ENCODE measurements around the gene CMTM2.
"Not testable (repeated sequence)": the region's sequence is repeated elsewhere in the genome, so short reads cannot be mapped to it uniquely, and the experiment has no call there.

The CMTM2 gene

GRCh38 chr16:66619534-66620428 is 40.5 kb downstream of the CMTM2 start:
- H3K27ac Mint-ChIP-seq (ENCODE audit: low read depth) = no peak overlapping the region
- H3K4me3 Mint-ChIP-seq = no peak overlapping the region
- H3K36me3 Mint-ChIP-seq (ENCODE audit: insufficient read depth) = peaks cover 3% of the 10 kb centered on the region
- no peak for DNase-seq (ENCODE audit: low spot score in 2 of 2)
- ATAC-seq (replicated peaks; ENCODE audit: extremely low read depth, poor library complexity, severe bottlenecking) = no peak
- no peaks in the 10 kb centered on the region for H3K27me3 Mint-ChIP-seq
- no peaks in the 10 kb centered on the region for H3K9me3 Mint-ChIP-seq
- no peaks in the 10 kb centered on the region for H3K4me1 Mint-ChIP-seq

DNA sequence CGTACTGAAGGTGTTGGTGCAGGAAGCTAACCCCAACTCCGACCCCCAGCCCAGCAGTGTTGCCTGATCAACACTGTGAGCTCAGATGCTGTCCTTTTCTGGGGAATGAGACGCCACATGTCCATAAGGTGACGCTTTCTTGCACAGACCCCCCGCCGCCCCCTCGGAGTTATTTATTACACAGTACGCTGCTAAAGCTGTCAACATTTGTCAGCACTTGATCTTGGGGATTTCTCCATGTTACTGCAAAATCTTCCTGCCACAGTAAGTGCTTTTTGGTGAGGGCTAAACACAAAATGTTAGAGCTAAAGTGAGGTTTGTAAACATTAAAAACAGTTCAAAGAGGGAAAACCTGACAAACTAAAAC is 41.1 kb downstream of the CMTM2 start:
- Mint-ChIP-seq H3K27ac (ENCODE audit: low read depth) (no peak overlapping the region), H3K4me3 (no peak overlapping the region), H3K4me1 (no peaks in the 10 kb centered on the region), H3K27me3 (no peaks in the 10 kb centered on the region), H3K9me3 (no peaks in the 10 kb centered on the region), H3K36me3 (ENCODE audit: insufficient read depth) (peaks cover 1% of the 10 kb centered on the region)
- ATAC-seq (replicated peaks; ENCODE audit: extremely low read depth, poor library complexity, severe bottlenecking) (no peak), DNase-seq (ENCODE audit: low spot score in 2 of 2) (no peak)

GRCh38 chr16:66621973-66622372 is 42.7 kb downstream of the CMTM2 start:
- DNase-seq (ENCODE audit: low spot score in 2 of 2) (no peak), ATAC-seq (replicated peaks; ENCODE audit: extremely low read depth, poor library complexity, severe bottlenecking) (no peak)
- Mint-ChIP-seq H3K27me3 (no peaks in the 10 kb centered on the region), H3K27ac (ENCODE audit: low read depth) (no peak overlapping the region), H3K4me3 (no peak overlapping the region), H3K9me3 (no peaks in the 10 kb centered on the region), H3K4me1 (no peaks in the 10 kb centered on the region), H3K36me3 (ENCODE audit: insufficient read depth) (no peaks in the 10 kb centered on the region)

DNA sequence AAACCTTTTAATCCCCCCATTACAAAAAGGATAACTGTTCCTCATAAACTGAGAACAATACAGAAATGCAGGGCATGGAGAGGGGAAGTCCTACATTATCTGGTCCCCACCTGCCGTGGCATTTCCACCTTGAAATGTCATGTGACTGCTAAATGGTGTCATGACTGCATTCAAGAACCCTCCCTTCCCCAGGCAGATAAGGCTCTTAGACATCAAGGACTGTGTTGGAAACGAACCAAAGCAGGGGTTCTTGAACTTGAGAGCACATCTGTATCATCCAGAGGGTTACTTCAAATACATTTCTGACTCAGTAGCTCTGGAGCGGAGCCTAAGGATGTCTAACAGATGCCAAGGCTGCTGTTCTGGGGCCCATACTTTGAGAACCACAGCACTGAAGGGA is 43.6 kb downstream of the CMTM2 start:
- DNase-seq (ENCODE audit: low spot score in 2 of 2) (no peak), ATAC-seq (replicated peaks; ENCODE audit: extremely low read depth, poor library complexity, severe bottlenecking) (no peak)
- no peaks in the 10 kb centered on the region for H3K4me1 Mint-ChIP-seq
- H3K9me3 Mint-ChIP-seq = no peaks in the 10 kb centered on the region
- no peaks in the 10 kb centered on the region for H3K27me3 Mint-ChIP-seq
- H3K36me3 Mint-ChIP-seq (ENCODE audit: insufficient read depth) = no peaks in the 10 kb centered on the region
- no peak overlapping the region for H3K27ac Mint-ChIP-seq (ENCODE audit: low read depth)
- H3K4me3 Mint-ChIP-seq = no peak overlapping the region

- H3K27me3 Mint-ChIP-seq = no peaks in the 10 kb centered on the region
- H3K4me3 Mint-ChIP-seq = no peak overlapping the region
- H3K36me3 Mint-ChIP-seq (ENCODE audit: insufficient read depth) = no peaks in the 10 kb centered on the region
- no peaks in the 10 kb centered on the region for H3K9me3 Mint-ChIP-seq
- ATAC-seq (replicated peaks; ENCODE audit: extremely low read depth, poor library complexity, severe bottlenecking) (no peak), DNase-seq (ENCODE audit: low spot score in 2 of 2) (no peak)
- H3K27ac Mint-ChIP-seq (ENCODE audit: low read depth) = no peak overlapping the region
- H3K4me1 Mint-ChIP-seq = no peaks in the 10 kb centered on the region
These were observed 44.5 kb downstream of the CMTM2 start for GRCh38 chr16:66623755-66624154.

- not testable (repeated sequence) for H3K4me1 Mint-ChIP-seq; H3K4me3 Mint-ChIP-seq; DNase-seq (ENCODE audit: low spot score in 2 of 2); H3K9me3 Mint-ChIP-seq; H3K36me3 Mint-ChIP-seq (ENCODE audit: insufficient read depth); H3K27ac Mint-ChIP-seq (ENCODE audit: low read depth); H3K27me3 Mint-ChIP-seq; ATAC-seq (replicated peaks; ENCODE audit: extremely low read depth, poor library complexity, severe bottlenecking)
These were observed 48.5 kb downstream of the CMTM2 start for GRCh38 chr16:66627611-66628378.

GRCh38 chr16:66629856-66630255 is 50.6 kb downstream of the CMTM2 start:
- DNase-seq (ENCODE audit: low spot score in 2 of 2) = no peak
- no peak overlapping the region for H3K4me3 Mint-ChIP-seq
- H3K4me1 Mint-ChIP-seq = no peaks in the 10 kb centered on the region
- H3K36me3 Mint-ChIP-seq (ENCODE audit: insufficient read depth) = peaks cover 2% of the 10 kb centered on the region
- no peak for ATAC-seq (replicated peaks; ENCODE audit: extremely low read depth, poor library complexity, severe bottlenecking)
- no peaks in the 10 kb centered on the region for H3K9me3 Mint-ChIP-seq
- H3K27me3 Mint-ChIP-seq = no peaks in the 10 kb centered on the region
- no peak overlapping the region for H3K27ac Mint-ChIP-seq (ENCODE audit: low read depth)

DNA sequence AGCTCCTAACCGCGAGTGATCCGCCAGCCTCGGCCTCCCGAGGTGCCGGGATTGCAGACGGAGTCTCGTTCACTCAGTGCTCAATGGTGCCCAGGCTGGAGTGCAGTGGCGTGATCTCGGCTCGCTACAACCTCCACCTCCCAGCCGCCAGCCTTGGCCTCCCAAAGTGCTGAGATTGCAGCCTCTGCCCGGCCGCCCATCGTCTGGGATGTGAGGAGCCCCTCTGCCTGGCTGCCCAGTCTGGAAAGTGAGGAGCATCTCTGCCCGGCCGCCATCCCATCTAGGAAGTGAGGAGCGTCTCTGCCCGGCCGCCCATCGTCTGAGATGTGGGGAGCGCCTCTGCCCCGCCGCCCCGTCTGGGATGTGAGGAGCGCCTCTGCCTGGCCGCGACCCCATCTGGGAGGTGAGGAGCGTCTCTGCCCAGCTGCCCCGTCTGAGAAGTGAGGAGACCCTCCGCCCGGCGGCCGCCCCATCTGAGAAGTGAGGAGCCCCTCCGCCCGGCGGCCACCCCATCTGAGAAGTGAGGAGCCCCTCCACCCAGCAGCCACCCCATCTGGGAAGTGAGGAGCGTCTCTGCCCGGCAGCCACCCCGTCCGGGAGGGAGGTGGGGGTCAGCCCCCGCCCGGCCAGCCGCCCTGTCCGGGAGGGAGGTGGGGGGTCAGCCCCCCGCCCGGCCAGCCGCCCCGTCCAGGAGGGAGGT is 51.4 kb downstream of the CMTM2 start:
- not testable (repeated sequence) for ATAC-seq (replicated peaks; ENCODE audit: extremely low read depth, poor library complexity, severe bottlenecking); H3K27me3 Mint-ChIP-seq; H3K36me3 Mint-ChIP-seq (ENCODE audit: insufficient read depth); H3K27ac Mint-ChIP-seq (ENCODE audit: low read depth); H3K4me3 Mint-ChIP-seq; DNase-seq (ENCODE audit: low spot score in 2 of 2); H3K4me1 Mint-ChIP-seq; H3K9me3 Mint-ChIP-seq

GRCh38 chr16:66631558-66631957 is 52.3 kb downstream of the CMTM2 start:
- H3K4me3 Mint-ChIP-seq; H3K9me3 Mint-ChIP-seq; H3K4me1 Mint-ChIP-seq; H3K27me3 Mint-ChIP-seq; ATAC-seq (replicated peaks; ENCODE audit: extremely low read depth, poor library complexity, severe bottlenecking); H3K27ac Mint-ChIP-seq (ENCODE audit: low read depth); H3K36me3 Mint-ChIP-seq (ENCODE audit: insufficient read depth); DNase-seq (ENCODE audit: low spot score in 2 of 2): not testable (repeated sequence)

GRCh38 chr16:66634527-66635196 is 55.4 kb downstream of the CMTM2 start:
- peaks cover 11% of the 10 kb centered on the region for H3K27me3 Mint-ChIP-seq
- no peak overlapping the region for H3K27ac Mint-ChIP-seq (ENCODE audit: low read depth)
- H3K4me1 Mint-ChIP-seq = no peaks in the 10 kb centered on the region
- DNase-seq (ENCODE audit: low spot score in 2 of 2) (no peak), ATAC-seq (replicated peaks; ENCODE audit: extremely low read depth, poor library complexity, severe bottlenecking) (no peak)
- peaks cover 2% of the 10 kb centered on the region for H3K36me3 Mint-ChIP-seq (ENCODE audit: insufficient read depth)
- H3K9me3 Mint-ChIP-seq = no peaks in the 10 kb centered on the region
- no peak overlapping the region for H3K4me3 Mint-ChIP-seq

DNA sequence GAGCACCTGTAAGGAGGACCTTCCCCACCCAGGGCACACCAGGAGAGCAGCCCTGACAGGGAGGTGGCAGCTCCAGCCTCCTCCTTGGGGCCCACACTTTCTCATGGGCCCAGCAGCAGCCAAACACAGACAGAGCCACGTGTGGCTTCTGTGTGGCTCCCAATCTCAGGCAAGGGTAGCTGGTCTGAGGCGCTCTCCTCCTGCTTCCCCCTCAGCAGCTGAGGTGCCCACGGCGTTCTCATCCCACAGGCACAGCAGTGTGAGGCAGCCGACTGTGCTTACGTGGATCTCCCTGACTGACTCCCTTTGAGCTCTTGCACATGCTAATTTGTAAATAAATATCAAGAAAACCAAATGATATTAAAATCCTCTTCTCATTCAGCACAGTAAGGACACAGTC is 56.1 kb downstream of the CMTM2 start:
- ATAC-seq (replicated peaks; ENCODE audit: extremely low read depth, poor library complexity, severe bottlenecking) (no peak), DNase-seq (ENCODE audit: low spot score in 2 of 2) (no peak)
- Mint-ChIP-seq H3K4me1 (no peaks in the 10 kb centered on the region), H3K36me3 (ENCODE audit: insufficient read depth) (peaks cover 2% of the 10 kb centered on the region), H3K4me3 (no peak overlapping the region), H3K9me3 (no peaks in the 10 kb centered on the region), H3K27ac (ENCODE audit: low read depth) (no peak overlapping the region), H3K27me3 (peaks cover 14% of the 10 kb centered on the region)

- H3K4me3 Mint-ChIP-seq = no peak overlapping the region
- H3K4me1 Mint-ChIP-seq = no peaks in the 10 kb centered on the region
- no peak for DNase-seq (ENCODE audit: low spot score in 2 of 2)
These were observed 56.9 kb downstream of the CMTM2 start for GRCh38 chr16:66636199-66636598.

More at GRCh38 chr16:66636199-66636598, 56.9 kb downstream of the CMTM2 start:
- no peaks in the 10 kb centered on the region for H3K9me3 Mint-ChIP-seq
- ATAC-seq (replicated peaks; ENCODE audit: extremely low read depth, poor library complexity, severe bottlenecking) = no peak
- peaks cover 2% of the 10 kb centered on the region for H3K36me3 Mint-ChIP-seq (ENCODE audit: insufficient read depth)
- H3K27me3 Mint-ChIP-seq = peaks cover 21% of the 10 kb centered on the region
- no peak overlapping the region for H3K27ac Mint-ChIP-seq (ENCODE audit: low read depth)
